HG02642 (cell line): ENCODE results near the gene FNDC3B.

Experiments
- ATAC-seq: cut with Tn5 transposase; IDR thresholded peaks from one replicate; pipeline ENCODE4 v1.9.1; 2021; ENCODE audit warnings: mild to moderate bottlenecking; ENCODE audit not compliant: unreplicated experiment, poor library complexity

The FNDC3B gene

GRCh38 chr3:172161959-172162358 lies 122.6 kb downstream of the FNDC3B start:
- no peak for ATAC-seq

GRCh38 chr3:172163320-172163719 lies 123.9 kb downstream of the FNDC3B start:
- ATAC-seq = no peak

GRCh38 chr3:172164620-172165362 lies 125.4 kb downstream of the FNDC3B start:
- ATAC-seq = no peak

GRCh38 chr3:172166261-172166660 lies 126.9 kb downstream of the FNDC3B start:
- ATAC-seq = no peak

GRCh38 chr3:172166890-172167289 lies 127.5 kb downstream of the FNDC3B start:
- no peak for ATAC-seq

GRCh38 chr3:172167892-172168648 lies 128.7 kb downstream of the FNDC3B start:
- no peak for ATAC-seq

GRCh38 chr3:172170073-172170709 lies 130.8 kb downstream of the FNDC3B start:
- no peak for ATAC-seq

GRCh38 chr3:172170841-172171240 lies 131.5 kb downstream of the FNDC3B start:
- no peak for ATAC-seq

- no peak for ATAC-seq
Observed at GRCh38 chr3:172171396-172172075, 132.2 kb downstream of the FNDC3B start.

GRCh38 chr3:172173316-172174254 lies 134.2 kb downstream of the FNDC3B start:
- ATAC-seq = no peak

- no peak for ATAC-seq
Observed at GRCh38 chr3:172174513-172175253, 135.3 kb downstream of the FNDC3B start.

GRCh38 chr3:172175254-172175599 lies 135.8 kb downstream of the FNDC3B start:
- ATAC-seq = no peak

- ATAC-seq = no peak
Observed at GRCh38 chr3:172176061-172176770, 136.8 kb downstream of the FNDC3B start.

GRCh38 chr3:172177046-172177445 lies 137.7 kb downstream of the FNDC3B start:
- no peak for ATAC-seq

GRCh38 chr3:172177803-172178316 lies 138.5 kb downstream of the FNDC3B start:
- ATAC-seq = no peak

GRCh38 chr3:172179680-172180399 lies 140.5 kb downstream of the FNDC3B start:
- ATAC-seq = no peak

GRCh38 chr3:172180473-172180872 lies 141.1 kb downstream of the FNDC3B start:
- ATAC-seq = no peak
